HG03565 (cell line): ENCODE results near the gene ITPK1.

Source experiments
- ATAC-seq: cut with Tn5 transposase; IDR thresholded peaks from one replicate; pipeline ENCODE4 v1.9.1; 2021; ENCODE audit warnings: mild to moderate bottlenecking, moderate library complexity; ENCODE audit not compliant: unreplicated experiment

ITPK1 gene

DNA sequence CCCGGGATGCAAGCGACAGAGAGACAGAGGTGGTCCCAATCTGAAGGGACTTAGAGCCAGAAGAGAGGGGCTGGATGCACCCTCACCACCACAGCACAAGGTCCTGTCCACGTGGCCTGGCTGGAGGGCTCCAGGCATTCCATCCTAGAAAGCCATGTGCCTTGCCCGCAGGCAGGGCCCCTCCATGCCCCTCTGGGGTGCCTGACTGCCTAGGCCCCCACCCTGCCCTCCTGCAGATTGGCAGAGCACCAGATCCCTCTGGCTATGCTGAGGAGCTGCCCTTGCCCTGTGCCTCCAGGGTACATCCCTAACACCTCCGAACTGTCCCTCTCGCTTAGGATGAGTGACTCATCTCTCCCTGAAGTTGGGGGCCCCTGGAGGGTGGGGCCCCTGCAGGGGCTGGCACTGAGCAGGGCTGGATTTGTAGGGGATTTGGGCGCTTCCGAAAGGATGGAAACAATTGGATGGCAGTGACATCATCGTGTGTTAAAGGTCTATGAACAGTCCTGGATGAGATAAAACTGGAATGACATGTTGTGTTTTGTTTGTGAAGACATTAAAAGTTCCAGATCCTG, 141.8 kb downstream of the ITPK1 start:
- no peak for ATAC-seq

DNA sequence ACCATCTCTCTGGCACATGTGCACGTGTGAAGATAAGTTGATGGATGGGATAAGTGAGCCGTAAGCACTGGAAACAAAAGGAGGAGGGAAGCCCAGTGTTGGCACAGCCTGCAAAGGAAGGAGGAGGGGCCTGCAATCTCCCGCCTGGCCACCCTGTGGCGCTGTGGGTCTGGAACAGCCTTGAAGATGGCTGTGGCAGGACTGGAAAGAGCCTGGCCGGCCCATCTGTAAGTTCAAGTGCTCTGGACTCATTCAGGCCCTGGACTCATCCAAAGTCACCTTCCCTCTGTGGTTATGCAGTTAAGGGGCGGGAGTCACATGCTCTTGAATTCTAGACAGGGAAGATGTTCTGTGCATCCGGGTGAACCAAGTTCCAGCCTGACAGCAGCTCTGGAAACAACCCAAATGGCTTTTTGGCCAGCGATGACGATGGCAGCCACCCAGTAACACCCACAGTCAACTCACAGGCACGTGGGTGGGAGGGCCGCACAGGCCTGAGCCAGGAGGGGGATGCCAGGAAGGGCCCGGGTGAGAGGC, 142.4 kb downstream of the ITPK1 start:
- no peak for ATAC-seq

DNA sequence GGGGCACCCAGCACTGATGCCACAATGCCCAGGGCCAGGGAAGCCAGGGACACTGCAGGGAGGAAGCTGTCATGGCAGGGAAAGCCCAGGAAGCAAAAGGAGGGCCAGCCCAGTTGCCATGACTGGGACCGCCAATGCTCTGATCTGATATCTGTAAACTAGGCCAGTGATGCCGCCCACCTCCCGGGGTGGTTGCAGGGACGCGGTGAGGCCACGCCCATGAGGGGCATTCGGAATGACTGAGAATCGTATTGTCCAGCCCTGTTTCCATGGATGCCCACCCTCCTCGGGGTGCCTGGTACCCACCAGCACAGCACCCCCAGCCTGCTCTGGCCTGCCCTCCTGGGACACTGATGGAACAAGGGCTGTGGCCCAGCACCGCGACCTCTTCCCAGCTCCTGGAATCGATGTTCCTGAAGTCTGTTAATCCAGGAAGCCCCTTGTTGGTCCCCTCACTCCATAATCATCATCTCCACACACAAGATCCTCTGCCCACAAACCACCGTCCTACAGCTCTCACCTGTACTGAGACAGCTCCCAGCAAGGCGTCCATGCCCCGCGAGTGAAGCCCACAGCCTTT, 144.0 kb downstream of the ITPK1 start:
- no peak for ATAC-seq

DNA sequence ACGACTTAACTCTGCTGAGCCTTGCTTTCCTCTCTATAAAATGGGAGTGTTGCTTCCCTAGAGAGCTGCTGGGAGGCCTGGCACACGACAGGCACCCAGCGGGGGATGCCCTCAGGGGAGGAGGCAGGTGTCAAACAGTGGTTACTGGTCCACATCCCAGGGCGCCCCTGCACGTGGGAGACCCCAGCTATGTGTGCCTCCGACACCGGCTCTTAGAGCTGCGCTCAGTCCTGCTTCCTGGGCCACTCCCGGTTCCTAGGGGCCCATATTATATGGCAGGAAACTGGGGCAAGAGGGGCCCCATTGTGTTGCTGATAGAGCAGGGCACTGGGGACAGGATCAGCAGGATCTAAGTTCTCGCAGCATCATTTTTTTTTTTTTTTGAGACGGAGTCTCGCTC, 145.5 kb downstream of the ITPK1 start:
- no peak for ATAC-seq

DNA sequence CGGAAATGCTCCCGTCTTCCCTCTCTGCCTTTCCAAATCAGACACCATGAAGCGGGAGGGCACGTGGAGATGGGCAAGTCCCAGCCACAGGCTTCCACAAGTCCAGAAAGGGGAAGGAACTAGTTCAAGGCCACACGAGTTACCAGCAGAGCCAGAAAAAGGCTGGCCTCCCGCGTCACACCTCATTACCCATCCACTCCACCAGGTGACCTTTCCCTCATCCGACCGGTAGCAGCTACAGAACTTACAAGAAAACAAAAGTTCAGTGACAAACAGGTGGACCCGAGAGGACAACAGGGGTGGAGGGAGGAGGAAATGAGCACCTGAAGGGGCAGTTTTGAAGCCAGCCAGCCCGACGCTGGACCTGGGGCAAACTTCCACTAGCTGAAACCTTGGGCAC, 145.9 kb downstream of the ITPK1 start:
- no peak for ATAC-seq

DNA sequence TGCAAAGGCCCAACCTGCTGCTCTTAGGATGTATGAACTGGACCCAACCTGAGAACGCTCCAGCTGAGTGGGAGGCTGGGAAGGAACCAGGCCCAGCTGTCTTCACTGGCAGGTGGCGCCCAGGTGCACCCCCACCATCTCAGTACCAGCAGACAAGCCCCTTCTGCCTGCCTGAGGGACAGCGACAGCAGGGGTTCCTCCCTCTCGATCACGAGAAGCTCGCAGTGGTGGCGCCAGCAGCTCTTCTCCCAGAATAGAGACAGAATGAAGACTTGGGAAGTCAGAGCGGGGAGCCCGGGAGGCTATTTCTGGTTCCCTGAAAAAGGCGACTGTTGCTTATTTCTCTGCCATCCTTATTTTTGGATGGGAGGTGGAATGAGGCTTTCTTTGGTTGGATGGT, 146.3 kb downstream of the ITPK1 start:
- no peak for ATAC-seq

DNA sequence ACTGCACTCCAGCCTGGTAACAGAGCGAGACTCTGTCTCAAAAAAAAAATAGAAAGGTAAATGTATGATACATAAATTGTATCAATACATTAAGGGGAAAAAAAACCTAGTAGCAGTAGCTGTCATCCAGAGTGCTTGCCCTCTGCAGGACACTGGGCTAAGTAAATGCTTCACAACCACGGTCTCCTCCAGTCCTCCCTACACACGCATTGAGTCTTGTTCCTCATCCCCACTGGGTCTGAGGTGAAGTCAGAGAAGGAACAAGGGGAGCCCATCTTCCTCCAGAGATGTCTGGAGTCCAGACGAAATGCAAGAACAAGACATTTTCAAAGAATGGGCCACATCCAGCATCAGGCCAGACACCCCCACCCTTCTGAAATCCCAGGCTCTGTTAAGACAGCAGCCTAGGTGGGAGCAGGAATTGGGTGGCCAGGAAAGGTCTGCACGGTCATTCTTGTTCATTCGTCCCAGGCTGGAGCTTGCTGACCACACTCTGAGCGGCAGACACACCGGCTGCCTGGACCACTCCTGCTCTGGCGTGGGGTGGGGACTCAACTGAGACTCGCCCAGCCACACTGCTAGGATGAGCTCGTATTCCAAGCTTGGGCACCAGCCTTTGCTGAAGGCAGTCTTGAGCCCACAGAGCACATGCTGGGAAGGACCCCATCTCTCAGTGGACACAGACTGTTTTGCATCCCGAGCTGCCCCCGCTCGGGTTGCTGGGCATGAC, 147.3 kb downstream of the ITPK1 start:
- ATAC-seq, result no peak

DNA sequence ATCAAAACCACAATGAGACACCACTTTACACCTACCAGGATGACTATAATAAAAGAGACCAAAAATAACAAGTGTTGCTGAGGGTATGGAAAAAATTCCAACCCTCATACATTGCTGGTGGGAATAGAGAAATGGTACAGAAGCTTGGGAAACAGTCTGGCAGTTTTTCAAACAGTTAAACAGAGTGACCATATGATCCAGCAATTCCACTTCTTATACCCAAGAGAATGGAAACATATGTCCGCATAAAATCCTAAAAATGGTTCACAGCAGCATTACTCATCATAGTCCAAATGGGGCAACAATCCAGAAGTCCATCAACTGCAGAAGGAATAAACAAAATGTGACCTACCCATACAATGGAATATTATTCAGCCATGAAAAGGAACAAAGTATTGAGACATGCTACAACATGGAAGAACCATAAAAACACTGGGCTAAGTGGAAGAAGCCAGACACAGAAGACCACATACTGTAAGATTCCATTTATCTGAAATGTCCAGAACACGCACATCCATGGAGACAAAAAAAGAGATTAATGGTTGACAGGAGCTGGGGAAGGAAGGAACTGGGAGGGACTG, 148.3 kb downstream of the ITPK1 start:
- ATAC-seq, result no peak

DNA sequence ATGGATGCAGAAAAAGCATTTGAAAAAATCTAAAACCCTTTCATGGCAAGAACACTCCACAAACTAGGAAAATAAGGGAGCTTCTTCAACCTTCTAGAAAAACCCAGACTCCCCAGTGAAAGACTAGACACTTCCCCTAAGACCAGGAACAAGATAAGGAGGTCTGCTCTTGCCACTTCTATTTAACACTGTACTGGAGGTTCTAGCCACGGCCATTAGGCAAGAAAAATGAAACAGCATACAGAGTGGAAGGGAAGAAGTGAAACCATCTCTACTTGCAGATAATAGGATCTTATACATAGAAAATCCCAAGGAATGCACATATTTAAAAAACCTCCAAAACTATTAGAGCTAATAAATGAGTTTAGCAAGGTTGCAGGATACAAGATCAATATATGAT, 150.4 kb downstream of the ITPK1 start:
- ATAC-seq, result no peak

DNA sequence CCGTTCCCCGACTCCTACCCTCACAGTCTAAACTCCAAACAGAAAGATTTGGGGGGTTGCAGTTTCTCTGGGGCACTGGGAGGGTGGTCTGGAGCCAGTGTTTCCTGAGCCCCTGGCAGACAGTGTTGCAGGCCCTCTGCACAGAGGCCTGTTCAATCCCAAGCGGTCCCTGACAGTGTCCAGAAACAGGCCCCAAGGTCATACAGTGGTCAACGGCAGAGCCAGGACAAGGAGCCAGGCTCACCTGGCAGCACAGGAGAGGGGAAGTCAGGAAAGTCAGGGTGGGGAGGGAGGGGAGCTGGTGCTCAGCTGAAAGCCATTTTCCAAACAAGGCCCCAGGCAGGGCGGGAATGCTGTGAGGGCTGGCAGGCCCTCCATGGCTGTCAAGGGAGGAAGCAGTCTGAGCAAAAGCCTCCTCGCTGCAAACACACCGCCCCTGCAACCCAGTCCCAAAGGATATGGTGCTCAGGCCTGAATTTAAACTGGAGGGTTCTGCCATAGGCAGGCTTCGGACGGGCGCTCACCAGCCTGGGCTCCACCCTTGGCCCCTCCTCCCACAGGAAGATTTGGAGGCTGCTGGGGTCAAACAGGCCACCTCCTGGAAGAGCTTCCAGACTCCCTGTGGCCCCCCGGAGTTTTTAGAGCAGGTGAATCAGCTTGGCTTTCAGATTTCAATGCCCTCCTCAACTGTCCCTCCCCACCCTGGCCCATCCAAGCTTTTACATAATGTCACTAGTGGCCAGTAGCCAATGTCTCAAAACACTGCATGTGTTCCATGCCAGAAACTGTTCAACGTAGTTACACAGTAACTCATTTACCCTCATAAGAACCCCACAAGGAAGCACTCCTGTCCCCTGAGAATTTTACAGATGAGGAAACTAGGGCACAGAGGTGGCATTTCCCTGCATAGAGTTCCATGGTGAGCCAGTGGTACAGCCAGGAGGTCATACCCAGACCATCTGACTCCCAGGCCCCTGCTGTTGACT, 151.3 kb downstream of the ITPK1 start:
- no peak for ATAC-seq

DNA sequence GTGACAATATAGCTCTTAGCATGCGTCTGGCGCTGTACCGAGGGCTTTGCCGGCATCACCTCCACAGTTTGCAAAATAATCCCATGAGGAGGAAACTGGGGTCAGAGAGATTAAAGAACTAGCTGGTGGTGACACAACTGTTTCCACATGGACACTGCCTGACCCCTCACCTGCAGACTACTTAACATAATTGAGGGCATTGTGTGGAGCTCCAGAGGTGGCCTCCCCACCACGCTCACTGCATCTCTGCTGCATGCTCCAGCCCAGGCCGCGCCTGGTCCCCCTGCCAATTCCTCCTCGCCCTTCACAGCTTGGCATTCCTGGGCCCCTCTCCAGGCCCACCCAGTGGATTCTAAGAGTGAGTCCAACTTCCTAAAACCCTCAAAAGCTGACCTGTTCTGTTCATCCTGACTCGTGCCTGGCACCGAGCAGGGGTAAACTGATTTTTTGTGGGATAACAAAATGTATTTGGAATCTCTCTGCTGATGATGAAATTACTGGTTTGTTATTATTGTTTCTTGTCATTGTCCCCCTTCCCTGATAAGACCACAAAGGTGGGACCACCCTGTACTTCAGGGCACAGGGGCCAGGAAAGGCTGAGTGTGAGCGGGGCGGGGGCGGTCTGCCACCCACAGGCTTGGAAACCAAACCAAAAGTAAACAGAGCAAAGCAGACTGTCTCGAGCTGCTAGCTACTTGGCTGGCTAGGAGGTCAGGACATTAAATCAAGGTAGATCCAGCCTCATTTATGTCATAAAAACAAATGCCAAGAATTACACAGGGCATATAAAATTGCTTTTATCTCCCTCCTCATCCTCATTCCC, 152.2 kb downstream of the ITPK1 start:
- ATAC-seq, result no peak

DNA sequence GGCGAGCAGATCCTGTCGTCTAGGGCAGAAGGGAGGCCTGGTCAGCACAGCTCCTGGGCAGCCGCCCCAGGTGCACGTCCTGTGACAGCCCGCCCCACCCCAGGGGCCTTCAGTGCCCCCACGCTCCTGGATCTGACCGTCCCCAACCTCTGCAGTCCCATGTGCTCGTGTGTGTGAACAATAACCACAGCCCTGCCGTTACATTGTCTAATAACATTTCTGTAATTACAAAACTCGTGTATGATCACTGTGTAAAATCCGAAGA, 153.0 kb downstream of the ITPK1 start:
- no peak for ATAC-seq

DNA sequence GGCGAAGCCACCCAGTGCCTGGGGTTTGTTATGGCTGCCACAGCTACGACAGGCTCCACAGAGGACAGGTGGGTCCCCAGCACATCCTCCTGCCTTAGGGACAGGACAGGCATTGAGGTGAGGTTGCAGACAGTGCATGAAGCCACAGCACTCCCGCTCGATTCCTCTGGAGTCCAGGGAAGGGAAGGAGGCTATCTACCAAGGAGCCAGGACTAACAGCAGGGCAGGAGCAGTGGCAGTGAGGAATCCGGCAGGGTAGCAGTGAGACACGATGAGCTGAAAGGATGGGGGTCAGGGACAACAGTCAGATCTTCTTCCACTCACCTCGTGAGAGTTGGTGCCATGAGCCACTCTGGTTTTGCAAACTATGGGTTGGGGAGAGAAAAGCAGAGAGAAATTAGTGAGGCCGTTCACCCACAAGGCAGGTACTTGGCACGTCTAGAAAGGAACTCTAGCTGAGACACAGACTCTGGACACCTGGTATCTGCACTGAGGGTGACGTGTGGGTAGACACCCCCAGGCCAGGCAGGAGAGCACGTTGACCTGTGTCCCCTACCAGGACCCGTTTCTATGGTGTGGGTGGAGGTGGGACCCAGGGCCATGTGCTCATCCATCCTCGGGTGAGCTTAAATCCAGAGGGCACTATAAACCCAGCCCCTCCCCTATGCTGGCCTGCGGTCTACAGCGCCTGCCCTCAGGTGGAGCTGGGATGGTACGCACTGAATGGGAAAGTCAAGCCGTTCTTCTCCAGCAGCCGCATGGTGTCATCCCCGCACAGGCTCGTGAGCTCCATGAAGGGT, 153.5 kb downstream of the ITPK1 start:
- no peak for ATAC-seq

DNA sequence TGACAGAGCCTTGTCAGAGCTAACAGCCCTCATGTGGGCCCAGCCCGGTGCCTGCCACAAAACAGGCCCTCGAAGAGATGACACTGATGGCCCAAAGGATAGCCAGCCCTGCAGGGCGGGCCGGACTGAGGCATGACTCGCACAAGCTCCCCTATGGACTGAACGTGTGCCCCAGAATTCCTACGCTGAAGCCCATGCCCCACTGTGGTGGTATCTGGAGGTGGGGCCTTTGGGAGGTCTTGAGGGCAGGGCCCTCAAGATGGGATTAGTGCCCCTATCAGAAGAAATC, 154.2 kb downstream of the ITPK1 start:
- no peak for ATAC-seq

DNA sequence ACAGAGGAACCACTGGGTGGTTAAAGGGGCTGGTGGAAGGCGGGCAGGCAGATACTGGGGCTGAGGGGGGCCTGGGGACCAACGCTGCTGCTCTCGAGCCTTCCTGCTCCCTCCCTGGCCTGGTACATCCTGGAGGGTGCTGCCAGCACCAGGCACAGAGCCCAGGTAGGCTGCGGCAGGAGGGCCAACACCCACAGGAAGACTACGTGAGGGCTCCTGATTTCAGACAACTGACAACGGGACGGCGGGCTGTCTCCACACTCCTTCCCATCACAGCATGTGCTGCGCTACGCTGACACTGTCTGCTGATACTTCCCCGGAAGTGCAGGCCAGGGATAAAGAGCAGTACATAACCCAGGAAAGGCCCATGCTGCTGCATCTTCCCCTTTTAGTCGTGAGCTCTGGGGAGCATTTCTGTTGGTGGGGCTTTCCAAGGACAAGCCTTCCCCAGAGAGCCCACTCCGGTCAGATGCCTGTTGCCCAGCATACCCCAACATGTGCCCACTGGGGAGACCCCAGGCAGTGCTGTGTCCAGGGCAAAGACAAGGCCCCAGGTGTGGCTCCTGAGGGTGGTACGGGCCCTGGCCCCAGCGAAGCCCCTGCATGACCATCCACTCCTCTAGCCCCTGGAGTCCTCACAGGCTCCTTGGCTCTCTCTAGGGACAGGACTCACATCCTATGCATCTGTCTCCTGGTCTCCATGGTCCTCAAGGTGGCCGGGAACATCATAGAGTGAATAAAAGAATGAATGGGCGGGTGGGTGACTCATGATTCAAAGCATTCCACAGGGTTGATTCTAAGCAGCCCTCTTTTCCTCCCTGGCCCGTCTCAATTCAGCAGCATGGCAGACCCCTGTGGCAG, 154.8 kb downstream of the ITPK1 start:
- ATAC-seq, result no peak

DNA sequence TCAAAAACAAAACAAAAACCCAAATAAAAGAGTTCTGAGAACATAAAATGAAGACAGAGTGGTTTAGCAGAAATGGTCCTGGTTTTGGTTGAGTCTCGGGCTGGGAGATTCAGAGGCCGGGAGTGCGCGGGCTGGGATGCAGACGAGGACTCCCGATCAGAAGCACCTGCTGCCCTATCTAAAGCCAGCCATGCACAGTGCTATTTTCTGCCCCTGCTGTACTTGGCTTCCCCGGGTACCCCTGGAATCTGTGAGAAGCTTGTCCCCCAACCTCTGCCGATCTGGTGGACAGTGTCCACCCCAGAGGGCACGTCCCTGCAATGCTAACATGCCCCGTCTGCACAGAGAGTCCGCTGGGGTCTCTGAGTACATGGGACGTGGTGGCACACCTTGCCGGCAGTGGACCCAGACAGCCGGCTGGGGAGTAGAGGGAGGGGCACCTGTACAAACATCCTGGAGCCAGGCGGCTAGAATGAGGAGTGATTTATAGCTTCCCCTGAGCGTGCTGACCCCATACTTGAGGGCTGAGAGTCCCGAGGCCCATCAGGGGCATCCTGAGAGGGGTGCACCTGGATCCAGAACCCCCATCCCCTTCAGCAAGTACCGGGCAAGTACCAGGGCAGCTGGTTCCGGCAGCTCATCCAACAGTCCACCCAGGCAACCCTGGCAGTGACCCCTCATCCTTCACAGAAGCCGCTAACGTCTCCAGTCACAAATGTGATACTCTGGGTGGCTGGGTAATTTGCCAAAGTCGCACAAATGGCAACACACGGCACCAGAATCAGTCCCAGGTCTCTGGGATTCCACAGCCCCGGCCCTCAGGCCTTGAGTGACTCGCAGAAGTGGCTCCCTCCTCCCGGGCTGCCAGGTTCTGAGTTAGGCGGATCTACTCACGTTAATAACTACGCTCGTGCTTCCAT, 155.7 kb downstream of the ITPK1 start:
- ATAC-seq, result no peak

DNA sequence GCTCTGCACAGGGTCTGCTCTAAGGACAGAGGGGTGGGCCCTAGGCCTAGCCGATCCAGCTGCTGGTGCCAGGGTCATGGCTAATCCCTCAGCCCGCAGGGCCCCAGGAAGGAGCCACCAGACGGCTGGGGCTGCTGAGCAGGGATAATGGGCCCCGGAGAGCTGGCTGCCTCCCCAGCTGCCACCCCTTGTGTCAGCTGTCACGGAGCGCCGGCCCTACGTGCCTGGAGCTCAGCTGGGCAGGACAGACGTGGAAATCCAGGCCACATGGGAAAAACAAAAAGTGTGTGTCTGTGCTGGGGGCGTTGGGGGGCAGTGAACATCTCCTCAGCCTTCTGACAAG, 156.6 kb downstream of the ITPK1 start:
- ATAC-seq, result no peak
